WTC11 (cell line): Measurements from ENCODE around the gene SPATA9. TPM values are rescaled to one million over a fixed set of nuclear protein-coding genes. Genes with fewer than 3 reads are reported as not detected.

Experiments
- ATAC-seq: fragments of 200-7000 bp; cut with Tn5 transposase; 2 replicates; pipeline ENCODE4 v1.10.0; 2021; ENCODE audit warnings: mild to moderate bottlenecking, moderate library complexity
- CTCF ChIA-PET: fragments of 300-600 bp; sonication (Branson Sonifier 250); formaldehyde crosslinking; loops from one replicate; lab custom pipeline; 2021; ENCODE audit warnings: antibody characterized with exemption; lab: Charles Lee
- POLR2A ChIA-PET: fragments of 350-600 bp; sonication (Branson Sonifier 250); formaldehyde crosslinking; loops from one replicate; lab custom pipeline; 2021; ENCODE audit warnings: antibody characterized with exemption; lab: Charles Lee
- DNase-seq: peaks from one replicate; pipeline ENCODE4 v3.0.0; 2021; ENCODE audit warnings: low spot score
- H3K27ac Mint-ChIP-seq: 2 replicates; pipeline ENCODE4 v1.8.0; 2021; ENCODE audit warnings: mixed read lengths
- H3K27me3 Mint-ChIP-seq: 2 replicates; pipeline ENCODE4 v1.8.0; 2021; ENCODE audit warnings: low read depth, mild to moderate bottlenecking, moderate library complexity, mixed read lengths
- H3K36me3 Mint-ChIP-seq: 2 replicates; pipeline ENCODE4 v1.8.0; 2021; ENCODE audit warnings: mixed read lengths
- H3K4me1 Mint-ChIP-seq: 2 replicates; pipeline ENCODE4 v1.8.0; 2022; ENCODE audit warnings: mixed read lengths
- H3K4me3 Mint-ChIP-seq: 2 replicates; pipeline ENCODE4 v1.8.0; 2021; ENCODE audit warnings: mild to moderate bottlenecking, moderate library complexity, mixed read lengths
- H3K9me3 Mint-ChIP-seq: 2 replicates; pipeline ENCODE4 v1.8.0; 2021; ENCODE audit warnings: mixed read lengths
- ATF1 ChIP-seq: sonication (generic); formaldehyde crosslinking; IDR thresholded peaks from 2 replicates; pipeline ENCODE4 v1.8.1; 2023; ENCODE audit warnings: mild to moderate bottlenecking, moderate library complexity, missing genetic modification reagents
- CREB1 ChIP-seq: sonication (generic); formaldehyde crosslinking; IDR thresholded peaks from 2 replicates; pipeline ENCODE4 v1.8.0; 2023; ENCODE audit warnings: mild to moderate bottlenecking, missing genetic modification reagents
- ESRRA ChIP-seq: sonication (generic); formaldehyde crosslinking; IDR thresholded peaks from 2 replicates; pipeline ENCODE4 v1.8.1; 2022; ENCODE audit warnings: mild to moderate bottlenecking, missing genetic modification reagents, borderline replicate concordance
- ETV6 ChIP-seq: sonication (generic); formaldehyde crosslinking; IDR thresholded peaks from 2 replicates; pipeline ENCODE4 v1.8.1; 2022; ENCODE audit warnings: mild to moderate bottlenecking, missing genetic modification reagents
- FOXJ3 ChIP-seq: sonication (generic); formaldehyde crosslinking; IDR thresholded peaks from 2 replicates; pipeline ENCODE4 v1.9.0; 2021; ENCODE audit warnings: missing genetic modification reagents, mild to moderate bottlenecking, borderline replicate concordance
- FOXK1 ChIP-seq: sonication (generic); formaldehyde crosslinking; IDR thresholded peaks from 2 replicates; pipeline ENCODE4 v1.8.0; 2022; ENCODE audit warnings: mild to moderate bottlenecking, moderate library complexity, missing genetic modification reagents
- FOXP4 ChIP-seq: sonication (generic); formaldehyde crosslinking; IDR thresholded peaks from 2 replicates; pipeline ENCODE4 v1.8.0; 2022; ENCODE audit warnings: mild to moderate bottlenecking, missing genetic modification reagents
- GABPB1 ChIP-seq: sonication (generic); formaldehyde crosslinking; IDR thresholded peaks from 2 replicates; pipeline ENCODE4 v1.8.1; 2023; ENCODE audit warnings: mild to moderate bottlenecking, missing genetic modification reagents
- HMGA2 ChIP-seq: fragments of 250-450 bp; sonication (Bioruptor Pico); IDR thresholded peaks from 2 replicates; pipeline ENCODE4 v1.4.0; 2021; ENCODE audit warnings: mild to moderate bottlenecking, moderate library complexity
- JAZF1 ChIP-seq: fragments of 250-450 bp; sonication (Bioruptor Pico); IDR thresholded peaks from 2 replicates; pipeline ENCODE4 v1.9.0; 2021; ENCODE audit warnings: moderate library complexity, mild to moderate bottlenecking, inconsistent platforms
- MYBL2 ChIP-seq: sonication (generic); formaldehyde crosslinking; IDR thresholded peaks from 2 replicates; pipeline ENCODE4 v1.8.1; 2023; ENCODE audit warnings: mild to moderate bottlenecking, moderate library complexity, missing genetic modification reagents
- NFATC4 ChIP-seq: fragments of 250-450 bp; sonication (Bioruptor Pico); IDR thresholded peaks from 2 replicates; pipeline ENCODE4 v1.9.0; 2021; ENCODE audit warnings: mild to moderate bottlenecking
- NFE2L1 ChIP-seq: sonication (generic); formaldehyde crosslinking; IDR thresholded peaks from 2 replicates; pipeline ENCODE4 v1.8.1; 2023; ENCODE audit warnings: missing genetic modification reagents
- PRRX2 ChIP-seq: fragments of 250-450 bp; sonication (Bioruptor Pico); IDR thresholded peaks from 2 replicates; pipeline ENCODE4 v1.8.0; 2021; ENCODE audit warnings: mild to moderate bottlenecking
- RELA ChIP-seq: sonication (generic); formaldehyde crosslinking; IDR thresholded peaks from 2 replicates; pipeline ENCODE4 v1.8.1; 2022; ENCODE audit warnings: missing genetic modification reagents, mild to moderate bottlenecking, borderline replicate concordance
- ZBTB21 ChIP-seq: sonication (generic); formaldehyde crosslinking; IDR thresholded peaks from 2 replicates; pipeline ENCODE4 v1.8.1; 2023; ENCODE audit warnings: mild to moderate bottlenecking, missing genetic modification reagents, borderline replicate concordance
- ZNF138 ChIP-seq: sonication (generic); formaldehyde crosslinking; conservative IDR thresholded peaks from 2 replicates; pipeline ENCODE4 v1.8.1; 2022; ENCODE audit warnings: mild to moderate bottlenecking, moderate library complexity, missing genetic modification reagents
- ZNF396 ChIP-seq: fragments of 250-450 bp; sonication (Bioruptor Pico); IDR thresholded peaks from 2 replicates; pipeline ENCODE4 v1.8.0; 2021; ENCODE audit warnings: mild to moderate bottlenecking, moderate library complexity, borderline replicate concordance
- total RNA-seq: library from RNA; stranded (reverse); gene quantifications from 3 replicates; pipeline ENCODE4 v1.2.3, GENCODE V29; 2021
- TF ChIP-seq, protein P1 (sequence below): sonication (generic); formaldehyde crosslinking; IDR thresholded peaks from 2 replicates; pipeline ENCODE4 v1.8.1; 2023; ENCODE audit warnings: mild to moderate bottlenecking, missing genetic modification reagents, borderline replicate concordance
- TF ChIP-seq, protein P2 (sequence below): sonication (generic); formaldehyde crosslinking; IDR thresholded peaks from 2 replicates; pipeline ENCODE4 v1.8.0; 2022; ENCODE audit warnings: mild to moderate bottlenecking, missing genetic modification reagents

The SPATA9 gene
- total RNA-seq, 1 experiment from 2014 or later, result not detected

DNA sequence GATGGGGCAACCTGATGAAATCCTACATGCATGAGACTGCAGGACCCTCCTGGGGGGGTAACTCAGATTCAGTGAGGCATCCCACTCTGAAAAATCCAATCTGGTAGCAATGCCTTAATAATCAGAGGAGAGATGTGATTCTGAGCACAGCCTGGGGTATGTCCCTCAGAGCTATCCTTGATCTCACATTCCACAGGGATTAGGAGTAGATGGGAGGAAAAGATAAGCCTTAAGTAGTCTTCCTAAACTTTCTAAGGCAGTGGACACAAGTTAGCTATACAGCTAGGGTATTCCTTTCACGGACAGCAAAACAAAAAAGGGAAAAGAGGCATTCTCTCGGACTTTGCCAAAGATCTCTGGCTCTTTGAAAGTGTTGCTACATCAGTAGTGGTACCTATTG lies 3.9 kb upstream of the SPATA9 start (continued):
- TF ChIP-seq, protein P1, sequence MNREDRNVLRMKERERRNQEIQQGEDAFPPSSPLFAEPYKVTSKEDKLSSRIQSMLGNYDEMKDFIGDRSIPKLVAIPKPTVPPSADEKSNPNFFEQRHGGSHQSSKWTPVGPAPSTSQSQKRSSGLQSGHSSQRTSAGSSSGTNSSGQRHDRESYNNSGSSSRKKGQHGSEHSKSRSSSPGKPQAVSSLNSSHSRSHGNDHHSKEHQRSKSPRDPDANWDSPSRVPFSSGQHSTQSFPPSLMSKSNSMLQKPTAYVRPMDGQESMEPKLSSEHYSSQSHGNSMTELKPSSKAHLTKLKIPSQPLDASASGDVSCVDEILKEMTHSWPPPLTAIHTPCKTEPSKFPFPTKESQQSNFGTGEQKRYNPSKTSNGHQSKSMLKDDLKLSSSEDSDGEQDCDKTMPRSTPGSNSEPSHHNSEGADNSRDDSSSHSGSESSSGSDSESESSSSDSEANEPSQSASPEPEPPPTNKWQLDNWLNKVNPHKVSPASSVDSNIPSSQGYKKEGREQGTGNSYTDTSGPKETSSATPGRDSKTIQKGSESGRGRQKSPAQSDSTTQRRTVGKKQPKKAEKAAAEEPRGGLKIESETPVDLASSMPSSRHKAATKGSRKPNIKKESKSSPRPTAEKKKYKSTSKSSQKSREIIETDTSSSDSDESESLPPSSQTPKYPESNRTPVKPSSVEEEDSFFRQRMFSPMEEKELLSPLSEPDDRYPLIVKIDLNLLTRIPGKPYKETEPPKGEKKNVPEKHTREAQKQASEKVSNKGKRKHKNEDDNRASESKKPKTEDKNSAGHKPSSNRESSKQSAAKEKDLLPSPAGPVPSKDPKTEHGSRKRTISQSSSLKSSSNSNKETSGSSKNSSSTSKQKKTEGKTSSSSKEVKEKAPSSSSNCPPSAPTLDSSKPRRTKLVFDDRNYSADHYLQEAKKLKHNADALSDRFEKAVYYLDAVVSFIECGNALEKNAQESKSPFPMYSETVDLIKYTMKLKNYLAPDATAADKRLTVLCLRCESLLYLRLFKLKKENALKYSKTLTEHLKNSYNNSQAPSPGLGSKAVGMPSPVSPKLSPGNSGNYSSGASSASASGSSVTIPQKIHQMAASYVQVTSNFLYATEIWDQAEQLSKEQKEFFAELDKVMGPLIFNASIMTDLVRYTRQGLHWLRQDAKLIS (CRISPR knock-in tag), result no peak
- TF ChIP-seq FOXP4 (CRISPR knock-in tag) (no peak), FOXJ3 (CRISPR knock-in tag) (no peak), ESRRA (CRISPR knock-in tag) (no peak)
- TF ChIP-seq, protein P2, sequence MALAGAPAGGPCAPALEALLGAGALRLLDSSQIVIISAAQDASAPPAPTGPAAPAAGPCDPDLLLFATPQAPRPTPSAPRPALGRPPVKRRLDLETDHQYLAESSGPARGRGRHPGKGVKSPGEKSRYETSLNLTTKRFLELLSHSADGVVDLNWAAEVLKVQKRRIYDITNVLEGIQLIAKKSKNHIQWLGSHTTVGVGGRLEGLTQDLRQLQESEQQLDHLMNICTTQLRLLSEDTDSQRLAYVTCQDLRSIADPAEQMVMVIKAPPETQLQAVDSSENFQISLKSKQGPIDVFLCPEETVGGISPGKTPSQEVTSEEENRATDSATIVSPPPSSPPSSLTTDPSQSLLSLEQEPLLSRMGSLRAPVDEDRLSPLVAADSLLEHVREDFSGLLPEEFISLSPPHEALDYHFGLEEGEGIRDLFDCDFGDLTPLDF (CRISPR knock-in tag), result no peak
- TF ChIP-seq, all 79 proteins: peak for 0

DNA sequence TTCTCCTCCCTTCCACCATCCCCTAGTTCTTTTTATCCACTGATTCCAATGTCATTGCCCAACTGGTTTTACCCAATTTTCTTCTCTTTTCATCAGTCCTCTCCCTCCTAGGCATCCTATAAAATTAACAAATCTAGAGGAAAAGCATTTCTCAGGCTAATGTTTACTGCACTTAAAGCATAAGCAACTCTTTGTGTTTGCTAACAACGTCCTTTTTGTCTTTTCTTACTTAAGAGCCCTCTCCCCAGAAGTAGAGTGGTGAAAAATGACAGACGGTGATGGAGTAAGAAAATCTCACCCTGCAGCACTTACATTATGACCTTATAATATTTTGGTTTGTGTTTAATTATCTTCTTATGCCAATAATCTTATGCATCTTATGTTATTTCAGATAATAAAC lies 1.6 kb upstream of the SPATA9 start:
- no peak for ATAC-seq
- Mint-ChIP-seq H3K36me3 (no peaks in the 10 kb centered on the region), H3K4me3 (no peak overlapping the region), H3K4me1 (peaks cover 13% of the 10 kb centered on the region), H3K9me3 (peaks cover 9% of the 10 kb centered on the region), H3K27me3 (no peaks in the 10 kb centered on the region), H3K27ac (no peak overlapping the region)
- TF ChIP-seq ETV6 (CRISPR knock-in tag), result no peak
- TF ChIP-seq ZBTB21, result no peak
- no peak for TF ChIP-seq PRRX2 (CRISPR knock-in tag)
- TF ChIP-seq ZNF138 (CRISPR knock-in tag), result no peak
- TF ChIP-seq FOXK1, result no peak
- TF ChIP-seq NFE2L1 (CRISPR knock-in tag), result no peak
- no peak for TF ChIP-seq JAZF1 (CRISPR knock-in tag)
- TF ChIP-seq GABPB1, result no peak
- TF ChIP-seq NFATC4 (CRISPR knock-in tag), result no peak
- no peak for TF ChIP-seq HMGA2
- TF ChIP-seq ZNF396 (CRISPR knock-in tag), result no peak
- CTCF ChIA-PET, result no interaction called here
- no peak for DNase-seq
- POLR2A ChIA-PET, result no interaction called here

GRCh38 chr5:95673081-95673480 lies 9.7 kb downstream of the SPATA9 start:
- Mint-ChIP-seq H3K36me3 (no peaks in the 10 kb centered on the region), H3K27me3 (no peaks in the 10 kb centered on the region), H3K4me1 (0 out of 2 replicates have a peak, but pooled peaks cover 4% of the 10 kb centered on the region), H3K9me3 (no peaks in the 10 kb centered on the region), H3K27ac (no peak overlapping the region)
- ATAC-seq (no peak), DNase-seq (no peak)
- POLR2A ChIA-PET, result no interaction called here
- TF ChIP-seq MYBL2 (CRISPR knock-in tag), result no peak
- no peak for TF ChIP-seq CREB1 (CRISPR knock-in tag)
- TF ChIP-seq ATF1 (CRISPR knock-in tag), result no peak
- no peak for TF ChIP-seq NFE2L1 (CRISPR knock-in tag)
- TF ChIP-seq RELA (CRISPR knock-in tag), result no peak
- no peak for TF ChIP-seq PRRX2 (CRISPR knock-in tag)
- TF ChIP-seq, all 79 proteins: peak for 0
- CTCF ChIA-PET, result no interaction called here
- no peak overlapping the region for H3K4me3 Mint-ChIP-seq
